Parathyroid adenoma (tissue), 2 donors: Measurements from ENCODE around the gene FAM168A.

Experiments used
- H2AFZ ChIP-seq: fragments of 300-600 bp; sonication (generic); one replicate; pipeline ENCODE4 v1.7.0; 2017; ENCODE audit warnings: antibody characterized with exemption, mild to moderate bottlenecking
- H3K27ac ChIP-seq: fragments of 300-600 bp; sonication (generic); one replicate; pipeline ENCODE4 v1.7.0; 2017
- H3K27me3 ChIP-seq: fragments of 300-600 bp; sonication (generic); one replicate; pipeline ENCODE4 v1.7.0; 2017; ENCODE audit warnings: low read length; ENCODE audit not compliant: control insufficient read depth, insufficient read depth
- H3K36me3 ChIP-seq: fragments of 300-600 bp; sonication (generic); one replicate; pipeline ENCODE4 v1.7.0; 2017; ENCODE audit warnings: low read length; ENCODE audit not compliant: control insufficient read depth, insufficient read depth
- H3K4me1 ChIP-seq: fragments of 300-600 bp; sonication (generic); one replicate; pipeline ENCODE4 v1.7.0; 2017; ENCODE audit warnings: control low read depth
- H3K4me2 ChIP-seq: fragments of 300-600 bp; sonication (generic); one replicate; pipeline ENCODE4 v1.7.0; 2017; ENCODE audit warnings: low read length
- H3K4me3 ChIP-seq: fragments of 300-600 bp; sonication (generic); one replicate; pipeline ENCODE4 v1.7.0; 2017; ENCODE audit warnings: low read depth, low read length
- H3K79me2 ChIP-seq: fragments of 300-600 bp; sonication (generic); one replicate; pipeline ENCODE4 v1.7.0; 2017; ENCODE audit warnings: control low read depth
- H3K9ac ChIP-seq: fragments of 300-600 bp; sonication (generic); one replicate; pipeline ENCODE4 v1.7.0; 2017; ENCODE audit warnings: mild to moderate bottlenecking
- H3K9me3 ChIP-seq: fragments of 300-600 bp; sonication (generic); one replicate; pipeline ENCODE4 v1.7.0; 2017; ENCODE audit warnings: low read length; ENCODE audit not compliant: control insufficient read depth
- TF ChIP-seq, protein P1 (sequence below): fragments of 300-600 bp; sonication (generic); IDR thresholded peaks from one replicate; pipeline ENCODE4 v1.7.0; 2017; ENCODE audit warnings: antibody characterized with exemption, mild to moderate bottlenecking
- donor health status: primary hyperparathyroidism.

FAM168A gene

DNA sequence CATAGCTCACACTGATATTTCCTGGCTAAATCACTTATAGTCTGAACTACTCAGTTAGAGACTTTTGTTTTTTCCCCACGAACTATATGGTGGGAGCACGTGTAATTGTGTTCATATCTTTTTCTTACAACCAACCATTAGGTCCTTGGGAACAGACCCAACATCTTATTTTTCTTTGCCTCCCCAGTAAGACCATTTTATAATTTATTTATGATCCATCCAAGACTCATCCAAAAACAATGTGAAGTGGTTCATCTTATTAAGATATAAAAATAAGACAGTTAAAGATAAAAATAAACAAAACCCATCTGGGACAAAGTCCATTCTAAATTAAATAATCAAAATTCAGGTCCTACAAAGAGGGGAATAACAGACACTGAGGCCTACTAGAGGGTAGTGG, 90.8 kb downstream of the FAM168A start:
- Histone ChIP-seq H3K9ac (no peak overlapping the region), H3K79me2 (peaks cover 2% of the 10 kb centered on the region), H3K36me3 (no peaks in the 10 kb centered on the region), H3K9me3 (no peaks in the 10 kb centered on the region), H3K4me2 (no peak overlapping the region), H2AFZ (no peak overlapping the region), H3K27me3 (no peaks in the 10 kb centered on the region), H3K27ac (no peak overlapping the region), H3K4me1 (no peaks in the 10 kb centered on the region), H3K4me3 (no peak overlapping the region)
- TF ChIP-seq, protein P1, sequence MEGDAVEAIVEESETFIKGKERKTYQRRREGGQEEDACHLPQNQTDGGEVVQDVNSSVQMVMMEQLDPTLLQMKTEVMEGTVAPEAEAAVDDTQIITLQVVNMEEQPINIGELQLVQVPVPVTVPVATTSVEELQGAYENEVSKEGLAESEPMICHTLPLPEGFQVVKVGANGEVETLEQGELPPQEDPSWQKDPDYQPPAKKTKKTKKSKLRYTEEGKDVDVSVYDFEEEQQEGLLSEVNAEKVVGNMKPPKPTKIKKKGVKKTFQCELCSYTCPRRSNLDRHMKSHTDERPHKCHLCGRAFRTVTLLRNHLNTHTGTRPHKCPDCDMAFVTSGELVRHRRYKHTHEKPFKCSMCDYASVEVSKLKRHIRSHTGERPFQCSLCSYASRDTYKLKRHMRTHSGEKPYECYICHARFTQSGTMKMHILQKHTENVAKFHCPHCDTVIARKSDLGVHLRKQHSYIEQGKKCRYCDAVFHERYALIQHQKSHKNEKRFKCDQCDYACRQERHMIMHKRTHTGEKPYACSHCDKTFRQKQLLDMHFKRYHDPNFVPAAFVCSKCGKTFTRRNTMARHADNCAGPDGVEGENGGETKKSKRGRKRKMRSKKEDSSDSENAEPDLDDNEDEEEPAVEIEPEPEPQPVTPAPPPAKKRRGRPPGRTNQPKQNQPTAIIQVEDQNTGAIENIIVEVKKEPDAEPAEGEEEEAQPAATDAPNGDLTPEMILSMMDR = no peak

DNA sequence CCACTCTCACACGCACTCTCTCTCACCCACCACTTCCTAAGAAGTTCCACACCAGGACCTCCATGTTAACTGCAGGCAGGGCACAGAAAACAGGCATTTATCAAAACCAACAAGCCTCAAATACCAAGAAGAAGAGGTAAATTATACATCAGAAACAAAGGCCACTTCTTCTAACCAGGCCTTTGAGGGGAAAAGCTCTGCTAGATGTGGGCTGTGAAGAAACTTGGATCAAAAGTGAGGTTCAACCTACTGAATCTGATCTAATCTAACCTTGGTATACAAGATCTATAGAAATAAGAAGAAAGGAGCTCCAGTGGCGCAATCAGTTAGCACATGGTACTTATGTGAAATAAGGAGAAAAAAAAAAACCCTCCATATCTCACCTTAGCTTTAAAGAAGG, 91.9 kb downstream of the FAM168A start:
- TF ChIP-seq, protein P1 = no peak
- Histone ChIP-seq H3K36me3 (no peaks in the 10 kb centered on the region), H3K27ac (no peak overlapping the region)

DNA sequence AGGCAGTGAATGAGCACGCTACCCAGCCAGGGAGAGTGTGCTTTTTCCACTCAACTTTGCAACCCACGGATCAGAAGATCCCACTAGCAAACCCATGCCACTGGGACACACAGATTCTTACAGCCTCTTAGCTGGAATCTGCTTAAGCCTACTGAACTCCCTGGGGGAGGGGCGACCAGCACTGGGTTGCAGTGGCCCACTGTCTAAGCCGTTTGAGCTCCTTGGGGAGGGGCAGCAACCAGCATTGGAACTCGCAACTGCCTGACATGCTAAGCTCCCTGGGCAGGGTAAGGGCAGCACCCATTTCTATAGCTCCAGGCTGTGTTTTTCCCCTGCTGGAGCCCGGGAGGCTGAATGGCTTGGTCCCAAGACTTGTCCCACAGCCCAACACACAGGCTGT, 99.6 kb downstream of the FAM168A start:
- Histone ChIP-seq H3K4me3 (no peak overlapping the region), H3K4me1 (no peaks in the 10 kb centered on the region), H3K79me2 (peaks cover 4% of the 10 kb centered on the region), H3K27ac (no peak overlapping the region), H3K9me3 (no peaks in the 10 kb centered on the region), H3K27me3 (no peaks in the 10 kb centered on the region), H3K4me2 (no peak overlapping the region), H2AFZ (no peak overlapping the region), H3K9ac (no peak overlapping the region), H3K36me3 (no peaks in the 10 kb centered on the region)
- TF ChIP-seq, protein P1 = no peak

More for the DNA sequence above, 91.9 kb downstream of the FAM168A start:
- Histone ChIP-seq H3K27me3 (no peaks in the 10 kb centered on the region), H3K4me3 (no peak overlapping the region), H3K79me2 (peaks cover 2% of the 10 kb centered on the region), H3K9ac (no peak overlapping the region), H3K4me1 (no peaks in the 10 kb centered on the region), H2AFZ (no peak overlapping the region), H3K4me2 (no peak overlapping the region), H3K9me3 (no peaks in the 10 kb centered on the region)

DNA sequence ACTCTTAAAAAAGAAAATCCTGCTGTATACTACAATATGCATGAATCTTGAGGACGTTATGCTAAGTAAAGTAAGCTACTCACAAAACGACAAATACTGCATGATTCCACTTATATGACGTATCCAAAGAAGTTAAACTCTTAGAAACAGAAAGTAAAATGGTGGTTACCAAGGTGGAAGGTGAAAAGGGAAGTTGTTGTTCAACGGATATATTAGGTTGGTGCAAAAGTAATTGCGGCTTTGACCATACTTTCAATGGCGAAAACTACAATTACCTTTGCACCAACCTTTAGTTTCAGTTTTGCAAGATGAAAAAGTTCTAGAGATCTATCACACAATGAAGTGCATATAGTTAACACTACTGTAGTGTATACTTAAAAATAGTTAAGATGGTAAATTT, 101.8 kb downstream of the FAM168A start:
- Histone ChIP-seq H2AFZ (no peak overlapping the region), H3K36me3 (no peaks in the 10 kb centered on the region), H3K4me2 (no peak overlapping the region), H3K27ac (no peak overlapping the region), H3K79me2 (peaks cover 4% of the 10 kb centered on the region), H3K27me3 (no peaks in the 10 kb centered on the region), H3K4me1 (no peaks in the 10 kb centered on the region), H3K4me3 (no peak overlapping the region), H3K9ac (no peak overlapping the region), H3K9me3 (no peaks in the 10 kb centered on the region)
- TF ChIP-seq, protein P1 = no peak

DNA sequence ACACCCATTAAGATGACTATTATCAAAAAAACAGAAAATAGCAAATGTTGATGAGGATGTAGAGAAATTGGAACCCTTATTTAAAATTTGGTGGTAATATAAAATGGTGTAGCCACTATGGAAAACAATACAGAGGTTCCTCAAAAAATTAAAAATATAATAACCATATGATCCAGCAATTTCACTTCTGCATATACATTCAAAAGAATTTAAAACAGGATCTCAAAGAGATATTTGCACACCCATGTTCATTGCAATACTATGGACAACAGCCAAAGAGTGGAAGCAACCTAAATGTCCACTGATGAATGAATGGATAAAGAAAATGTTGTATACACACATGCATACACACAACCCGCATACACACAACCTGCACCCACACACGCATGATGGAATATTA, 102.2 kb downstream of the FAM168A start:
- Histone ChIP-seq H3K9ac (no peak overlapping the region), H3K27ac (no peak overlapping the region), H3K4me2 (no peak overlapping the region), H3K79me2 (peaks cover 4% of the 10 kb centered on the region), H3K27me3 (no peaks in the 10 kb centered on the region), H3K36me3 (no peaks in the 10 kb centered on the region), H2AFZ (no peak overlapping the region), H3K4me3 (no peak overlapping the region), H3K9me3 (no peaks in the 10 kb centered on the region), H3K4me1 (no peaks in the 10 kb centered on the region)
- TF ChIP-seq, protein P1 = no peak
